Neural progenitor cell (in vitro differentiated cells): ENCODE results near the gene UQCRQ. TPM values are rescaled to one million over a fixed set of nuclear protein-coding genes. Genes with fewer than 3 reads are reported as not detected.
A peak's percentile ranks its signal among the peaks of the same experiment; 100 is the strongest.

Experiments
- DNase-seq: peaks from one replicate; pipeline ENCODE4 v3.0.0-alpha.2; 2016; ENCODE audit warnings: low spot score
- H2AFZ ChIP-seq: fragments of 200-600 bp; sonication (generic); replicated peaks from 2 replicates; pipeline ENCODE4 v1.6.1; 2016; ENCODE audit warnings: antibody characterized with exemption
- H3F3A ChIP-seq: fragments of 200-600 bp; sonication (generic); 2 replicates; pipeline ENCODE4 v1.6.1; 2016; ENCODE audit warnings: antibody characterized with exemption, low read depth
- H3K27ac ChIP-seq: fragments of 200-600 bp; sonication (generic); 2 replicates; pipeline ENCODE4 v1.5.1; 2016; ENCODE audit warnings: mild to moderate bottlenecking
- H3K27me3 ChIP-seq: fragments of 200-600 bp; sonication (generic); 2 replicates; pipeline ENCODE4 v1.6.1; 2016; ENCODE audit warnings: mild to moderate bottlenecking, moderate library complexity
- H3K36me3 ChIP-seq: fragments of 200-600 bp; sonication (generic); 2 replicates; pipeline ENCODE4 v1.5.1; 2016
- H3K4me1 ChIP-seq: fragments of 200-600 bp; sonication (generic); 2 replicates; pipeline ENCODE4 v1.6.1; 2016; ENCODE audit warnings: mixed run types
- H3K4me2 ChIP-seq: fragments of 200-600 bp; sonication (generic); 2 replicates; pipeline ENCODE4 v1.6.1; 2016
- H3K4me3 ChIP-seq: fragments of 200-600 bp; sonication (generic); 2 replicates; pipeline ENCODE4 v1.5.1; 2016
- H3K79me2 ChIP-seq: fragments of 200-600 bp; sonication (generic); 2 replicates; pipeline ENCODE4 v1.6.1; 2016; ENCODE audit warnings: low read depth
- H3K9ac ChIP-seq: fragments of 200-600 bp; sonication (generic); 2 replicates; pipeline ENCODE4 v1.6.1; 2016
- H3K9me3 ChIP-seq: fragments of 200-600 bp; sonication (generic); 2 replicates; pipeline ENCODE4 v1.5.1; 2016; ENCODE audit warnings: low read depth
- H4K20me1 ChIP-seq: fragments of 200-600 bp; sonication (generic); 2 replicates; pipeline ENCODE4 v1.6.1; 2016; ENCODE audit warnings: low read depth
- H3K27ac Mint-ChIP-seq: 3 replicates; pipeline ENCODE4 v1.8.0; 2021; ENCODE audit warnings: mixed read lengths
- H3K27me3 Mint-ChIP-seq: 2 replicates; pipeline ENCODE4 v1.8.0; 2022; ENCODE audit warnings: low read depth, mild to moderate bottlenecking, inconsistent platforms, moderate library complexity, mixed read lengths; ENCODE audit not compliant: insufficient read depth
- H3K36me3 Mint-ChIP-seq: 3 replicates; pipeline ENCODE4 v1.8.0; 2021; ENCODE audit warnings: mixed read lengths
- H3K4me1 Mint-ChIP-seq: 3 replicates; pipeline ENCODE4 v1.8.0; 2021; ENCODE audit warnings: mixed read lengths
- H3K4me3 Mint-ChIP-seq: 3 replicates; pipeline ENCODE4 v1.8.0; 2021; ENCODE audit warnings: mild to moderate bottlenecking, moderate library complexity, mixed read lengths
- H3K9me3 Mint-ChIP-seq: 3 replicates; pipeline ENCODE4 v1.8.0; 2020; ENCODE audit warnings: mixed read lengths
- CTCF ChIP-seq: fragments of 200-600 bp; sonication (generic); IDR thresholded peaks from 2 replicates; pipeline ENCODE4 v1.5.1; 2017; ENCODE audit warnings: antibody characterized with exemption, mild to moderate bottlenecking
- EZH2 ChIP-seq: fragments of 200-600 bp; sonication (generic); IDR thresholded peaks from 2 replicates; pipeline ENCODE4 v1.6.1; 2017; ENCODE audit warnings: antibody characterized with exemption, mild to moderate bottlenecking, moderate library complexity
- EZH2phosphoT487 ChIP-seq: fragments of 200-600 bp; sonication (generic); IDR thresholded peaks from 2 replicates; pipeline ENCODE4 v1.6.1; 2017; ENCODE audit warnings: antibody characterized with exemption
- total RNA-seq: library from RNA; depleted of rRNA; stranded (reverse); fragments of >200 nt; gene quantifications from 2 replicates; pipeline ENCODE4 v1.2.3, GENCODE V29; 2015; ENCODE audit warnings: low replicate concordance

UQCRQ gene
- total RNA-seq, 1 donor from 2014 or later, result 45.0 TPM

DNA sequence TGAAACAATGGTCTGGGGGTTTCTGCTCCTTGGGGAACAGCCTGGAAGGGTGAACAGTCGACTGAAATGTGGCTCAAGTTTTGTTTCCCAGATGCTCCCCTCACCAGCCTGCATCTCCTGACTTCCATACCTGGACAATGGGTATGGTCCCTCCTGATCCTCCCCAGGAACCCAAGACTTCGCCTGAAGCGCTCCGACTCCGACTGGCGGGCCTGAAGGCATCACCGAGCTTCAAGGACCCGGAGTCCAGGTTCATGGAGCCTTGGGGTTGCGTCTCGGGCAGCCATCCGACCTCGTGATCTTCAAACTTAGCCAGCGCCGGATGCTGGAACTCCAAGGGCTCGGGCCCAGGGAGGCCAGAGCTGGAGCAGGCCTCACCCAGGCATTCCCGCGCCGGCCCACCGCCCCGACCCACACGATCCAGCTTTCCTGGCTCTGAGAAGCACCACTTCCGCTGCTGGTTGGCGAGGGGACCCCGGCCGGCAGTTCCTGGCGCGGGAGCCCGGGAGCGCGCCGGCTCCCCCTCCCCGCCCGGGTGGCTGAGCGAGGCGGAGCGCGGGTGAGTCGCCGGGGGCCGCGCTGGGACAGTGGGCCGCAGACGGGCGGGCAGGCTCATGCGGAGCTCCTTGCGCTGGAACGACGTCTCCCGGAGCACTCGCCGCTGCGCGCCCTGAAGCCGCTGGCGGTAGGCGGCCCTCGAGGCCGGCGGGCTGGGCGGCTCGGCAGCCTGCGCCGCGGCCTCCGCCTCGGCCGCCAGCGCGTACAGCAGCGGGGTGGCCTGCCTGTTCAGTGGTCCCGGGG lies 41.2 kb upstream of the UQCRQ start:
- no peaks in the 10 kb centered on the region for H4K20me1 ChIP-seq
- H3K4me3 ChIP-seq, result peak overlapping the region; percentile 44
- H3K4me2 ChIP-seq, result peak overlapping the region; percentile 79
- no peak overlapping the region for H3K9ac ChIP-seq
- DNase-seq, result peak; percentile 73
- H2AFZ ChIP-seq, result peak overlapping the region; percentile 90
- TF ChIP-seq EZH2phosphoT487, result peak; percentile 51
- TF ChIP-seq EZH2, result peak; percentile 72
- TF ChIP-seq CTCF, result no peak
- peaks cover 100% of the 10 kb centered on the region for H3K27me3 ChIP-seq
- peaks cover 6% of the 10 kb centered on the region for H3K4me1 Mint-ChIP-seq
- peaks cover 20% of the 10 kb centered on the region for H3F3A ChIP-seq
- no peaks in the 10 kb centered on the region for H3K36me3 ChIP-seq
- no peak overlapping the region for H3K27ac Mint-ChIP-seq
- peaks cover 2% of the 10 kb centered on the region for H3K9me3 Mint-ChIP-seq
- peaks cover 3% of the 10 kb centered on the region for H3K36me3 Mint-ChIP-seq
- no peak overlapping the region for H3K27ac ChIP-seq
- H3K27me3 Mint-ChIP-seq, result peaks cover 36% of the 10 kb centered on the region
- H3K79me2 ChIP-seq, result no peaks in the 10 kb centered on the region
- no peak overlapping the region for H3K4me3 Mint-ChIP-seq
- H3K4me1 ChIP-seq, result no peaks in the 10 kb centered on the region
- H3K9me3 ChIP-seq, result no peaks in the 10 kb centered on the region

DNA sequence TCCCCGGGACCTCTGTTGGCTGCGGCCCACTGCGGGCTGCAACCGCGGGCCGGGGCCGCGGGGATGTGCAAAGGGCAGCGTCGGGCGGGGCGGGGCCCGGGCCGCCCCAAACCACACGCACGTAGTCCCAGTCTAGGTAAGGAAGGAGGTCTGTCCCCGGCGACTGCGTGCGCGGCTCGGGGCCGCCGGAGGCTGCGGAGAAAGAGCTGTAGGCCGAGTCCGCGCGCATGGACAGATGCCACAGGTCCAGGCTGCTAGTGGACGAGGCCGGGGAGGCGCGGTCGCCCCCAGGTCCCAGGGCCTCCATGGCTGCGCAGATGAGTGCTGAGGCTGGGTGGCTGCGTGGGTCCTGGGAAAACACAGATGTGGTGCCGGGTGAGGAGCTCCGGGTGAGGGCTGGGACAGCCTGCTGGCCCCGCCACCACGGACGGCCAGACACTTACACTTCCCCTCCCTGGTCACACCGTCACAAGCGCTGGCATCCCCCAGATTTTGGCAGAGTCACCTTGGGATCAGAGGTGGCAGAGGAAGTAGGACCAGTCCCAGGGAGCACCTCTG lies 40.5 kb upstream of the UQCRQ start:
- no peaks in the 10 kb centered on the region for H3K79me2 ChIP-seq
- H3K27ac ChIP-seq, result no peak overlapping the region
- peak; percentile 57 for DNase-seq
- no peaks in the 10 kb centered on the region for H4K20me1 ChIP-seq
- H3K27me3 Mint-ChIP-seq, result peaks cover 35% of the 10 kb centered on the region
- no peak overlapping the region for H3K4me3 Mint-ChIP-seq
- H3K4me2 ChIP-seq, result peak overlapping the region; percentile 79
- peaks cover 3% of the 10 kb centered on the region for H3K4me1 Mint-ChIP-seq
- H3K36me3 Mint-ChIP-seq, result peaks cover 3% of the 10 kb centered on the region
- no peaks in the 10 kb centered on the region for H3K9me3 ChIP-seq
- no peak overlapping the region for H3K9ac ChIP-seq
- TF ChIP-seq EZH2, result peak; percentile 90
- TF ChIP-seq CTCF, result no peak
- H3F3A ChIP-seq, result peaks cover 20% of the 10 kb centered on the region
- peak overlapping the region; percentile 44 for H3K4me3 ChIP-seq
- peak overlapping the region; percentile 90 for H2AFZ ChIP-seq
- peaks cover 100% of the 10 kb centered on the region for H3K27me3 ChIP-seq
- H3K4me1 ChIP-seq, result no peaks in the 10 kb centered on the region
- H3K36me3 ChIP-seq, result no peaks in the 10 kb centered on the region
- H3K9me3 Mint-ChIP-seq, result peaks cover 2% of the 10 kb centered on the region
- H3K27ac Mint-ChIP-seq, result no peak overlapping the region

- Histone ChIP-seq H3K79me2 (no peaks in the 10 kb centered on the region), H3K27ac (no peak overlapping the region), H3K9me3 (no peaks in the 10 kb centered on the region), H3K4me1 (no peaks in the 10 kb centered on the region), H3F3A (peaks cover 20% of the 10 kb centered on the region), H2AFZ (no peak overlapping the region), H3K9ac (no peak overlapping the region), H3K36me3 (no peaks in the 10 kb centered on the region), H3K4me3 (no peak overlapping the region), H3K27me3 (peaks cover 100% of the 10 kb centered on the region), H3K4me2 (no peak overlapping the region), H4K20me1 (no peaks in the 10 kb centered on the region)
- Mint-ChIP-seq H3K27me3 (peaks cover 39% of the 10 kb centered on the region), H3K4me3 (no peak overlapping the region), H3K4me1 (peaks cover 5% of the 10 kb centered on the region), H3K36me3 (peaks cover 3% of the 10 kb centered on the region), H3K9me3 (peaks cover 2% of the 10 kb centered on the region), H3K27ac (no peak overlapping the region)
- TF ChIP-seq EZH2phosphoT487 (no peak), EZH2 (no peak), CTCF (no peak)
- DNase-seq, result no peak
Observed at GRCh38 chr5:132826424-132827082, 39.9 kb upstream of the UQCRQ start.
